ENCODE measurements around the gene DPM1.

DPM1 gene

GRCh38 chr20:50892394-50892793, 65.9 kb downstream of the DPM1 start:
- no peak for DNase-seq

DNA sequence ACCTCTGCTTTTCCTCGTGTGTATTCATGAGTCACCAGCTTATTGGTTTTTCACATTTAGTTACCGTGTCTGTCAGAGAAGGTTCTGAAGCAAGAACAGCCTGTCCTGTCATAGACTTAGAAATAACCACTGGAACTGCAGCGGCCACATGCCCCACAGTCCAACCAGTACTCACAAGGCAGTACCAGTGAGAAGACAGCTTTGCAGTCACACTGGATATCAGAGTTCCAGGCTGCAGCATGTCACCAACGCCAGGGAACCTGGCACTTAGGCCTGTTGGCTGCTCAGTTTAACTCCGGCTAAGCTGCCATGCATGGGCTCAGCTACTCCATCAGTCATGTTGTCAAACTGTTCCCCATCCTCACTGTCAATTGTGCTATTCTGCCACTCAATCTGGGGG, 67.2 kb downstream of the DPM1 start:
- DNase-seq: no peak

DNA sequence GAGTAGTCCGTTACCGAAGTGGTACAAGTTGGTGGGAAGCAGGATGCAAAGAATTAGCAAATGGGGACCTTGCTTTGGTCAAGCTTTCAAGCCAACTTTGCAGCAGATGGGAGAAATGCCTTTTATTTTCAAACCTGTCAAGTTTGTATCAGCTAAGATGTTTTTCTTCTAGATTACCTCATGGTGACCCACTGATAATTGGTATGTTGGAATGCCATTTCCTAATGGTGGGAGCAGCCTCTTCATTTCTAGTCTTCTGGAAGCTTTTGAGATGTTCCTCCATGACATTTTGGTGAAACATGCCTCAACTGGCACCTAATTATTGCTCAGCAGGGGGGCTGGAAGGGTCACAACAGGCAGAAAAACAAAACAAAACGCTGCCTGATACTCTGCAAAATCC, 70.8 kb downstream of the DPM1 start:
- no peak for DNase-seq

DNA sequence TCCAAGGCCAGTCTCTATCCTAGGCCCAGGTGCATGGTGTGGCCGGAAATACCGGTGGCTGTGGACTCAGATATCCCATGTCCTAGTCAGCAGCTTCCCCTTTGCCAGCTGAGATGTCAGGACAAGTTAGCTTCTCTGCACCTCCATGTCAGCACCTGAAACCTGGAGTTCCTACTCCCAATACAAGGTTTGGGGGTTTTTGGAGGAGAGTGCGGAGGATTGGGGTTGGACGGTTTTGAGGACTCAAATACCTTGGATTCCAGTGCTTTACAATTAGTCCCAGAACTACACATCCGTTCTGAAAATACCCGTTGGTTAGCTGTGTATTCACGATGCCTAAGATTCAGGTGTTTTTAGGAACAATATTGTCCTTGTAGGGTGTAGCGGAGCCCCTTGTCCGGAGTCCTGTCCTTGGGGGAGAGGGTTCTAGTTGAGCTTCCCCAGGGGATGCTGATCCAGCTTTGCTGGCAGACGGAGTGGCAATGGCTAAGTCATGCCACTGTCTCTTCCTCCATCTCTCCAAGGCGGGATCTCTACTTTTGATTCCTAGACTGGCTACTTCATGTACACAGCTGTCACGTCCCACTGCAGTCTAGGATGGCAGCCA, 72.0 kb downstream of the DPM1 start:
- DNase-seq: no peak

- no peak for DNase-seq
Measured at GRCh38 chr20:50885781-50886180, 72.6 kb downstream of the DPM1 start.

- DNase-seq: no peak
Measured at GRCh38 chr20:50885068-50885467, 73.3 kb downstream of the DPM1 start.
